Cardiac muscle cell (in vitro differentiated cells and primary cell): Measurements from ENCODE around the gene HAUS1. TPM values are rescaled to one million over a fixed set of nuclear protein-coding genes. Genes with fewer than 3 reads are reported as not detected.

Experiments
- DNase-seq, 2 donors: peaks; one replicate each; pipeline versions ENCODE4 v3.0.0 to v3.0.0-alpha.2; 2010 to 2017; ENCODE audit warnings: low read depth in 1 of 2, low spot score in 1 of 2
- H3K27ac ChIP-seq: fragments of 200-600 bp; sonication (generic); 2 replicates; pipeline ENCODE4 v1.5.1; 2016
- H3K27me3 ChIP-seq: fragments of 200-600 bp; sonication (generic); 2 replicates; pipeline ENCODE4 v1.6.0; 2016; ENCODE audit warnings: control low read depth
- H3K36me3 ChIP-seq: fragments of 200-600 bp; sonication (generic); 2 replicates; pipeline ENCODE4 v1.5.1; 2016; ENCODE audit warnings: control low read depth
- H3K4me1 ChIP-seq: fragments of 200-600 bp; sonication (generic); 2 replicates; pipeline ENCODE4 v1.8.1; 2017; ENCODE audit warnings: low read depth, mild to moderate bottlenecking, mixed run types
- H3K4me3 ChIP-seq: fragments of 200-600 bp; sonication (generic); 2 replicates; pipeline ENCODE4 v1.5.1; 2016; ENCODE audit warnings: mild to moderate bottlenecking
- H3K9me3 ChIP-seq: fragments of 200-600 bp; sonication (generic); 2 replicates; pipeline ENCODE4 v1.5.1; 2017; ENCODE audit warnings: low read depth, mild to moderate bottlenecking, control low read depth
- CTCF ChIP-seq: IDR thresholded peaks from 2 replicates; pipeline ENCODE4 v1.5.1; 2012; ENCODE audit warnings: low read depth, mild to moderate bottlenecking, low read length
- polyA plus RNA-seq: library from polyadenylated mRNA; unstranded; fragments of >200 nt; fragmentation: Nextera tagmentation; extraction: Ambion mirVana; gene quantifications from 2 replicates; pipeline ENCODE4 v1.2.1, GENCODE V29; 2016
- total RNA-seq: library from RNA; depleted of rRNA; stranded (reverse); fragments of >200 nt; gene quantifications from 2 replicates; pipeline ENCODE4 v1.2.3, GENCODE V29; 2016

HAUS1 gene
- total and polyA plus RNA-seq, 2 experiments from 2014 or later: 34.8 to 74.2 TPM

GRCh38 chr18:46061796-46062195, 42.4 kb upstream of the HAUS1 start:
- no peak for TF ChIP-seq CTCF
- H3K4me3 ChIP-seq: no peak overlapping the region
- no peak for DNase-seq
- H3K27ac ChIP-seq: no peak overlapping the region
- no peaks in the 10 kb centered on the region for H3K36me3 ChIP-seq
- no peaks in the 10 kb centered on the region for H3K27me3 ChIP-seq
- no peaks in the 10 kb centered on the region for H3K4me1 ChIP-seq
- H3K9me3 ChIP-seq: no peaks in the 10 kb centered on the region

GRCh38 chr18:46062781-46063180, 41.4 kb upstream of the HAUS1 start:
- Histone ChIP-seq H3K4me1 (no peaks in the 10 kb centered on the region), H3K27ac (no peak overlapping the region), H3K4me3 (no peak overlapping the region), H3K9me3 (no peaks in the 10 kb centered on the region), H3K36me3 (no peaks in the 10 kb centered on the region), H3K27me3 (no peaks in the 10 kb centered on the region)
- DNase-seq: no peak
- TF ChIP-seq CTCF: no peak

- TF ChIP-seq CTCF: no peak
- DNase-seq: peak in 1 of 2 donors; percentile 29
- no peaks in the 10 kb centered on the region for H3K4me1 ChIP-seq
- H3K36me3 ChIP-seq: no peaks in the 10 kb centered on the region
- no peaks in the 10 kb centered on the region for H3K9me3 ChIP-seq
- no peaks in the 10 kb centered on the region for H3K27me3 ChIP-seq
- H3K4me3 ChIP-seq: no peak overlapping the region
- no peak overlapping the region for H3K27ac ChIP-seq
Observed at GRCh38 chr18:46067438-46068007, 36.7 kb upstream of the HAUS1 start.

- H3K4me1 ChIP-seq: no peaks in the 10 kb centered on the region
- DNase-seq: no peak
- no peaks in the 10 kb centered on the region for H3K9me3 ChIP-seq
- no peaks in the 10 kb centered on the region for H3K27me3 ChIP-seq
- H3K4me3 ChIP-seq: no peak overlapping the region
- no peak overlapping the region for H3K27ac ChIP-seq
- no peaks in the 10 kb centered on the region for H3K36me3 ChIP-seq
- no peak for TF ChIP-seq CTCF
Observed at GRCh38 chr18:46068763-46069162, 35.4 kb upstream of the HAUS1 start.

GRCh38 chr18:46069524-46069923, 34.7 kb upstream of the HAUS1 start:
- Histone ChIP-seq H3K4me1 (no peaks in the 10 kb centered on the region), H3K4me3 (no peak overlapping the region), H3K27ac (no peak overlapping the region), H3K27me3 (no peaks in the 10 kb centered on the region), H3K36me3 (no peaks in the 10 kb centered on the region), H3K9me3 (no peaks in the 10 kb centered on the region)
- TF ChIP-seq CTCF: no peak
- DNase-seq: no peak
